Measurements from ENCODE around the gene FAAP100.

GRCh38 chr17:81550285-81550684 is 1.9 kb downstream of the FAAP100 start:
- TF ChIP-seq REST (IDR thresholded peaks at IDR 0.05; ENCODE audit: insufficient replicate concordance, low read depth) (no peak), CTCF (IDR thresholded peaks at IDR 0.05; ENCODE audit: insufficient read depth, low read length) (no peak), SPI1 (IDR thresholded peaks at IDR 0.05; ENCODE audit: borderline replicate concordance, low read depth) (no peak), POLR2AphosphoS5 (IDR thresholded peaks at IDR 0.05; ENCODE audit: low read depth) (no peak)

Data from HL-60 (cell line).